Activated CD8-positive, alpha-beta memory T cell treated with anti-CD3 and anti-CD28 coated beads for 4 hours (primary cell): Measurements from ENCODE around the gene MAN1A1.

Experiments used
- DNase-seq, 2 donors: peaks; one replicate each; pipeline ENCODE4 v3.0.0-alpha.2; 2020; ENCODE audit warnings: low read depth in 2 of 2

The MAN1A1 gene

GRCh38 chr6:119142637-119143036 lies 206.9 kb downstream of the MAN1A1 start:
- DNase-seq: no peak

GRCh38 chr6:119142041-119142440 lies 207.5 kb downstream of the MAN1A1 start:
- no peak for DNase-seq

GRCh38 chr6:119140196-119141140 lies 209.1 kb downstream of the MAN1A1 start:
- DNase-seq: no peak

GRCh38 chr6:119138906-119139541 lies 210.5 kb downstream of the MAN1A1 start:
- no peak for DNase-seq

GRCh38 chr6:119137194-119138072 lies 212.1 kb downstream of the MAN1A1 start:
- no peak for DNase-seq

GRCh38 chr6:119134752-119135151 lies 214.8 kb downstream of the MAN1A1 start:
- no peak for DNase-seq

- DNase-seq: no peak
Measured at GRCh38 chr6:119133400-119133799, 216.2 kb downstream of the MAN1A1 start.

GRCh38 chr6:119132261-119132981 lies 217.1 kb downstream of the MAN1A1 start:
- no peak for DNase-seq

- DNase-seq: no peak
Measured at GRCh38 chr6:119129968-119130484, 219.5 kb downstream of the MAN1A1 start.

GRCh38 chr6:119129148-119129967 lies 220.2 kb downstream of the MAN1A1 start:
- DNase-seq: no peak

- no peak for DNase-seq
Measured at GRCh38 chr6:119128252-119128912, 221.2 kb downstream of the MAN1A1 start.

- no peak for DNase-seq
Measured at GRCh38 chr6:119127627-119128026, 221.9 kb downstream of the MAN1A1 start.
